Activated CD4-positive, alpha-beta T cell treated with anti-CD3 and anti-CD28 coated beads, Interleukin-2, Interleukin-4, amounts not matched to agents 100 ng/mL and 50 ng/mL, durations not matched to agents 16 hours and 8 hours (primary cell): ENCODE measurements around the gene SCUBE3.

Experiments used
- DNase-seq: peaks from one replicate; pipeline ENCODE4 v3.0.0-alpha.2; 2020; ENCODE audit warnings: low spot score

The SCUBE3 gene

GRCh38 chr6:35213298-35213791, 411 bp upstream of the SCUBE3 start:
- no peak for DNase-seq

GRCh38 chr6:35214869-35215664, 1.3 kb downstream of the SCUBE3 start:
- DNase-seq = no peak

GRCh38 chr6:35215665-35216411, 2.1 kb downstream of the SCUBE3 start:
- DNase-seq = no peak

GRCh38 chr6:35216412-35216732, 2.6 kb downstream of the SCUBE3 start:
- DNase-seq = no peak

- DNase-seq = no peak
Measured at GRCh38 chr6:35216851-35217811, 3.4 kb downstream of the SCUBE3 start.

- DNase-seq = no peak
Measured at GRCh38 chr6:35218021-35218420, 4.3 kb downstream of the SCUBE3 start.

GRCh38 chr6:35218456-35218855, 4.7 kb downstream of the SCUBE3 start:
- no peak for DNase-seq

GRCh38 chr6:35219683-35220326, 6.0 kb downstream of the SCUBE3 start:
- DNase-seq = no peak

GRCh38 chr6:35220711-35221110, 7.0 kb downstream of the SCUBE3 start:
- DNase-seq = no peak

GRCh38 chr6:35223396-35223795, 9.6 kb downstream of the SCUBE3 start:
- DNase-seq = no peak

GRCh38 chr6:35224720-35225119, 11.0 kb downstream of the SCUBE3 start:
- no peak for DNase-seq

- no peak for DNase-seq
Measured at GRCh38 chr6:35228481-35228880, 14.7 kb downstream of the SCUBE3 start.

GRCh38 chr6:35229304-35229703, 15.5 kb downstream of the SCUBE3 start:
- no peak for DNase-seq

- no peak for DNase-seq
Measured at GRCh38 chr6:35230498-35230897, 16.7 kb downstream of the SCUBE3 start.

GRCh38 chr6:35230950-35231349, 17.2 kb downstream of the SCUBE3 start:
- DNase-seq = no peak

- DNase-seq = no peak
Measured at GRCh38 chr6:35231563-35231962, 17.8 kb downstream of the SCUBE3 start.

GRCh38 chr6:35234901-35235300, 21.1 kb downstream of the SCUBE3 start:
- no peak for DNase-seq

- DNase-seq = no peak
Measured at GRCh38 chr6:35236223-35236622, 22.5 kb downstream of the SCUBE3 start.

- no peak for DNase-seq
Measured at GRCh38 chr6:35237476-35237875, 23.7 kb downstream of the SCUBE3 start.

- DNase-seq = no peak
Measured at GRCh38 chr6:35238843-35239289, 25.1 kb downstream of the SCUBE3 start.

GRCh38 chr6:35239581-35239980, 25.8 kb downstream of the SCUBE3 start:
- DNase-seq = no peak
